ENCODE measurements around the gene COG7. TPM values are rescaled to one million over a fixed set of nuclear protein-coding genes. Genes with fewer than 3 reads are reported as not detected.

COG7 gene
- 14.8 to 18.1 TPM (median 17.8 TPM) in 5 replicates for total RNA-seq (2022; extraction: Qiagen RNA extraction; ENCODE audit: low read depth)

DNA sequence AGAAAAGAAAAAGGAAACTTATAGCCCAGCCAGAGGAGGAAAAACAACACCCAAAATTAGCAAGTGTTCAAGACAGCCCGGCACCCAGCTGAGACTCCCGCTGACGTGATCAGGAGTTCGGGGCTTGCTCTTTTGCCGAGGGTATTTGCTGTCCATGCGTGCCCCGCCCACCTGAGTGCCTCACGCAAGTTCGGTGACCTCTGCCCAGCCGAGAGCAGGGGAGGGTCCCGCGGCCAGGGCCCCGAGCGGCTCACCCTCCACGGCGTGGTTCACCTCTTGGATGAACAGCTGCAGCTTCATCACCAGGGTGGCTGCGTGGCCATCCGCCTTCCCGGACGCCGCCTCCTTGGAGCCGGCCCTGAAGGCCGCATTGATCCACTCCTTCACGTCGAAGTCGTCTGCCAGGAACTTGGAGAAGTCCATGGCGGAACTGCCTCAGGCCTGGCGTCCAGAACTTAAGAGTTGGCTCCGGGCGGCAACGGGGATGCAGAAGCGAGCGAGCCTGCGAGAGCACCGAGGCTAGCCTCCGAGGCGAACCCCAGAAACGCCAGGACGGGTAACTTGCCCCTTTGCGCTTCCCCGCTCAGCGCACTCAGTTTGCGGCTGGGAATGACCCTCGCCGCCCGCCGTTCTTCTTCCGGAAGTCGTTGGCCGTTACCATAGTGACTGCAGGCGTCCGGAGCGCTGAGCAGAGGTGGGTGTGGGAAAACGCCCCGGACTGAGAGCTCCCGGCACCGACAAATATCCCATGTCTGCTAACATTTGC lies at the start of gene COG7:
TSS of gene COG7 (minus strand) at position 618 of the 766 bp plus-strand sequence. CDS start at position 423, 195 bp downstream.

Other genes with a start within 250 kb of the COG7 start
- 0.14 to 0.47 TPM (median 0.25 TPM) in 4 of 5 replicates, not detected in the other for gene SCNN1B, start 150.9 kb downstream of the COG7 start, total RNA-seq (2022; extraction: Qiagen RNA extraction; ENCODE audit: low read depth)
- 23.9 to 32.0 TPM (median 27.2 TPM) in 5 replicates for gene GGA2, start 57.3 kb upstream of the COG7 start, total RNA-seq (2022; extraction: Qiagen RNA extraction; ENCODE audit: low read depth)
- gene EARS2, start 104.2 kb upstream of the COG7 start, total RNA-seq (2022; extraction: Qiagen RNA extraction; ENCODE audit: low read depth): 23.7 to 34.6 TPM (median 30.4 TPM) in 5 replicates
- gene UBFD1, start 104.5 kb upstream of the COG7 start, total RNA-seq (2022; extraction: Qiagen RNA extraction; ENCODE audit: low read depth): 42.7 to 54.1 TPM (median 47.8 TPM) in 5 replicates
- gene NDUFAB1, start 143.1 kb upstream of the COG7 start, total RNA-seq (2022; extraction: Qiagen RNA extraction; ENCODE audit: low read depth): 187 to 197 TPM (median 193 TPM) in 5 replicates
- gene PALB2, start 188.1 kb upstream of the COG7 start, total RNA-seq (2022; extraction: Qiagen RNA extraction; ENCODE audit: low read depth): 9.4 to 12.4 TPM (median 10.5 TPM) in 5 replicates
- gene DCTN5, start 188.3 kb upstream of the COG7 start, total RNA-seq (2022; extraction: Qiagen RNA extraction; ENCODE audit: low read depth): 67.9 to 75.7 TPM (median 74.1 TPM) in 5 replicates
- gene PLK1, start 225.7 kb upstream of the COG7 start, total RNA-seq (2022; extraction: Qiagen RNA extraction; ENCODE audit: low read depth): 139 to 174 TPM (median 163 TPM) in 5 replicates

Data from A549 treated with GW870086 at 1 μM for 4 hours (cell line).